ENCODE data around the gene PCDHGA3.
"Not testable (repeated sequence)": the region's sequence is repeated elsewhere in the genome, so short reads cannot be mapped to it uniquely, and the experiment has no call there.

DNA sequence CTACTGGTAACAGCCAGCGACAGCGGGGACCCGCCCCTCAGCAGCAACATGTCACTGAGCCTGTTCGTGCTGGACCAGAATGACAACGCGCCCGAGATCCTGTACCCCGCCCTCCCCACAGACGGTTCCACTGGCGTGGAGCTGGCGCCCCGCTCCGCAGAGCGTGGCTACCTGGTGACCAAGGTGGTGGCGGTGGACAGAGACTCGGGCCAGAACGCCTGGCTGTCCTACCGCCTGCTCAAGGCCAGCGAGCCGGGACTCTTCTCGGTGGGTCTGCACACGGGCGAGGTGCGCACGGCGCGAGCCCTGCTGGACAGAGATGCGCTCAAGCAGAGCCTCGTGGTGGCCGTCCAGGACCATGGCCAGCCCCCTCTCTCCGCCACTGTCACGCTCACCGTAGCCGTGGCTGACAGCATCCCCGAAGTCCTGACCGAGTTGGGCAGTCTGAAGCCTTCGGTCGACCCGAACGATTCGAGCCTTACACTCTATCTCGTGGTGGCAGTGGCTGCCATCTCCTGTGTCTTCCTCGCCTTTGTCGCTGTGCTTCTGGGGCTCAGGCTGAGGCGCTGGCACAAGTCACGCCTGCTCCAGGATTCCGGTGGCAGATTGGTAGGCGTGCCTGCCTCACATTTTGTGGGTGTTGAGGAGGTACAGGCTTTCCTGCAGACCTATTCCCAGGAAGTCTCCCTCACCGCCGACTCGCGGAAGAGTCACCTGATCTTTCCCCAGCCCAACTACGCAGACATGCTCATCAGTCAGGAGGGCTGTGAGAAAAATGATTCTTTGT lies 51.0 kb downstream of the PCDHGA3 start:
- TF ChIP-seq, protein P1, sequence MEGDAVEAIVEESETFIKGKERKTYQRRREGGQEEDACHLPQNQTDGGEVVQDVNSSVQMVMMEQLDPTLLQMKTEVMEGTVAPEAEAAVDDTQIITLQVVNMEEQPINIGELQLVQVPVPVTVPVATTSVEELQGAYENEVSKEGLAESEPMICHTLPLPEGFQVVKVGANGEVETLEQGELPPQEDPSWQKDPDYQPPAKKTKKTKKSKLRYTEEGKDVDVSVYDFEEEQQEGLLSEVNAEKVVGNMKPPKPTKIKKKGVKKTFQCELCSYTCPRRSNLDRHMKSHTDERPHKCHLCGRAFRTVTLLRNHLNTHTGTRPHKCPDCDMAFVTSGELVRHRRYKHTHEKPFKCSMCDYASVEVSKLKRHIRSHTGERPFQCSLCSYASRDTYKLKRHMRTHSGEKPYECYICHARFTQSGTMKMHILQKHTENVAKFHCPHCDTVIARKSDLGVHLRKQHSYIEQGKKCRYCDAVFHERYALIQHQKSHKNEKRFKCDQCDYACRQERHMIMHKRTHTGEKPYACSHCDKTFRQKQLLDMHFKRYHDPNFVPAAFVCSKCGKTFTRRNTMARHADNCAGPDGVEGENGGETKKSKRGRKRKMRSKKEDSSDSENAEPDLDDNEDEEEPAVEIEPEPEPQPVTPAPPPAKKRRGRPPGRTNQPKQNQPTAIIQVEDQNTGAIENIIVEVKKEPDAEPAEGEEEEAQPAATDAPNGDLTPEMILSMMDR (conservative IDR thresholded peaks at IDR 0.05; ENCODE audit: low read length): not testable (repeated sequence)
- not testable (repeated sequence) for TF ChIP-seq EZH2phosphoT487 (IDR thresholded peaks at IDR 0.05; ENCODE audit: borderline replicate concordance, low read depth, low read length)
